ENCODE measurements around the gene CAPZA2.

Gene CAPZA2

GRCh38 chr7:116862951-116863670 is 724 bp downstream of the CAPZA2 start:
- peak in 1 of 2 donors; percentile 12 for DNase-seq

- no peak for DNase-seq
Measured at GRCh38 chr7:116863936-116864500, 1.6 kb downstream of the CAPZA2 start.

- no peak for DNase-seq
Measured at GRCh38 chr7:116871061-116871700, 8.8 kb downstream of the CAPZA2 start.

- DNase-seq, result no peak
Measured at GRCh38 chr7:116872026-116872425, 9.6 kb downstream of the CAPZA2 start.

- no peak for DNase-seq
Measured at GRCh38 chr7:116873619-116874018, 11.2 kb downstream of the CAPZA2 start.

GRCh38 chr7:116876664-116877442 is 14.5 kb downstream of the CAPZA2 start:
- DNase-seq, result no peak

- no peak for DNase-seq
Measured at GRCh38 chr7:116877443-116878217, 15.2 kb downstream of the CAPZA2 start.

- DNase-seq, result no peak
Measured at GRCh38 chr7:116884691-116885090, 22.3 kb downstream of the CAPZA2 start.

GRCh38 chr7:116885724-116886123 is 23.3 kb downstream of the CAPZA2 start:
- no peak for DNase-seq

GRCh38 chr7:116886543-116887156 is 24.3 kb downstream of the CAPZA2 start:
- DNase-seq, result no peak

GRCh38 chr7:116888895-116889294 is 26.5 kb downstream of the CAPZA2 start:
- no peak for DNase-seq

GRCh38 chr7:116895849-116896248 is 33.5 kb downstream of the CAPZA2 start:
- DNase-seq, result no peak

- DNase-seq, result no peak
Measured at GRCh38 chr7:116897661-116898060, 35.3 kb downstream of the CAPZA2 start.

- DNase-seq, result no peak
Measured at GRCh38 chr7:116899308-116899707, 36.9 kb downstream of the CAPZA2 start.

GRCh38 chr7:116901143-116901542 is 38.8 kb downstream of the CAPZA2 start:
- DNase-seq, result no peak

- no peak for DNase-seq
Measured at GRCh38 chr7:116902867-116903266, 40.5 kb downstream of the CAPZA2 start.

GRCh38 chr7:116906391-116906790 is 44.0 kb downstream of the CAPZA2 start:
- no peak for DNase-seq

GRCh38 chr7:116910383-116910782 is 48.0 kb downstream of the CAPZA2 start:
- DNase-seq, result no peak

GRCh38 chr7:116911801-116912200 is 49.4 kb downstream of the CAPZA2 start:
- no peak for DNase-seq

GRCh38 chr7:116912269-116912909 is 50.0 kb downstream of the CAPZA2 start:
- no peak for DNase-seq

- DNase-seq, result no peak
Measured at GRCh38 chr7:116918704-116919103, 56.3 kb downstream of the CAPZA2 start.

- no peak for DNase-seq
Measured at GRCh38 chr7:116920359-116920758, 58.0 kb downstream of the CAPZA2 start.

Measured in activated CD4-positive, alpha-beta T cell treated with anti-CD3 and anti-CD28 coated beads for 4 hours (primary cell).